Astrocyte (in vitro differentiated cells and primary cell): ENCODE measurements around the gene BCL2L1.

Source experiments
- EZH2 ChIP-seq: IDR thresholded peaks from 2 replicates; pipeline ENCODE4 v1.6.1; 2012; ENCODE audit warnings: mild to moderate bottlenecking, low read length, inconsistent platforms; ENCODE audit not compliant: insufficient read depth
- TF ChIP-seq, protein P1 (sequence below): IDR thresholded peaks from 2 replicates; pipeline ENCODE4 v1.5.1; 2011; ENCODE audit warnings: low read depth, mild to moderate bottlenecking, inconsistent platforms, low read length, moderate library complexity; ENCODE audit not compliant: insufficient read depth

DNA sequence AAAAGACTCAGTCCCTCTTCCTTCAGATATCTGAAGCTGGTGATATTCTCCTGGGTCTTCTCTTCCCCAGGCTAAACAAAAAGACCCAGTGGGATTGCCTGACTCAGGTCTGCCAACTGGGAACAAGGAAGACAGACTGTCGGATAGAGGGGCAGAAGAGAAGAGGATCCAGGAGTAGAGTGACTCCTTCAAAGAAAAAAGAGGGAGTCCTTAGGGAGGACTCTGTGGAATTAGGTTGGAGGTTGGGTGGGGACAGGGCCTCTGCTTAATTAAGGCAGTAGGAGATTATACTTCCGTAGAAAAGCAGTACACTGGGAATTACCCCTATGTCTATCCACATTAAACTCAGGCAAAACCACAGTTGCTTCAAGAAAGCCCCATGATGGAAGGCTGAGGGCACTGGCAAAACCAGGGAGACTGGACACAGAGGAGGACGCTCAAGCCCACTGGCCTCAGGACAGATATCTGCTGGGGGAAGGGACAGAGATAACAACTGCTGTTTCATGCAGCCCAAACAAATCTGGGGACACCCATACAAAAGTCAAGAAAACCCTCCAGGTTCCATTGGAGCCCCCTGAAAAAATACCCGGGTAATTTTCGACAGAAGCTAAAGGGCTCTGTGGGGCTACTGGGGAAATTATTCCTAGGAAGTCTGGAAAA is 5.7 kb downstream of the BCL2L1 start:
- TF ChIP-seq, protein P1, sequence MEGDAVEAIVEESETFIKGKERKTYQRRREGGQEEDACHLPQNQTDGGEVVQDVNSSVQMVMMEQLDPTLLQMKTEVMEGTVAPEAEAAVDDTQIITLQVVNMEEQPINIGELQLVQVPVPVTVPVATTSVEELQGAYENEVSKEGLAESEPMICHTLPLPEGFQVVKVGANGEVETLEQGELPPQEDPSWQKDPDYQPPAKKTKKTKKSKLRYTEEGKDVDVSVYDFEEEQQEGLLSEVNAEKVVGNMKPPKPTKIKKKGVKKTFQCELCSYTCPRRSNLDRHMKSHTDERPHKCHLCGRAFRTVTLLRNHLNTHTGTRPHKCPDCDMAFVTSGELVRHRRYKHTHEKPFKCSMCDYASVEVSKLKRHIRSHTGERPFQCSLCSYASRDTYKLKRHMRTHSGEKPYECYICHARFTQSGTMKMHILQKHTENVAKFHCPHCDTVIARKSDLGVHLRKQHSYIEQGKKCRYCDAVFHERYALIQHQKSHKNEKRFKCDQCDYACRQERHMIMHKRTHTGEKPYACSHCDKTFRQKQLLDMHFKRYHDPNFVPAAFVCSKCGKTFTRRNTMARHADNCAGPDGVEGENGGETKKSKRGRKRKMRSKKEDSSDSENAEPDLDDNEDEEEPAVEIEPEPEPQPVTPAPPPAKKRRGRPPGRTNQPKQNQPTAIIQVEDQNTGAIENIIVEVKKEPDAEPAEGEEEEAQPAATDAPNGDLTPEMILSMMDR: no peak
- no peak for TF ChIP-seq EZH2
